Hematopoietic multipotent progenitor cell (in vitro differentiated cells): ENCODE results near the gene CCDC127. TPM values are rescaled to one million over a fixed set of nuclear protein-coding genes. Genes with fewer than 3 reads are reported as not detected.
"Not testable (repeated sequence)": the region's sequence is repeated elsewhere in the genome, so short reads cannot be mapped to it uniquely, and the experiment has no call there.

ENCODE experiments used
- DNase-seq, 3 donors: peaks; one replicate each; pipeline ENCODE4 v3.0.0-alpha.2; 2011 to 2015; ENCODE audit warnings: low read depth in 2 of 3, low spot score in 2 of 3
- total RNA-seq: library from RNA; depleted of rRNA; stranded (reverse); fragments of >200 nt; gene quantifications from one replicate; pipeline ENCODE4 v1.2.3, GENCODE V29; 2012

The CCDC127 gene
- total RNA-seq, 1 donor = 3.2 TPM

GRCh38 chr5:204966-205670 lies 12.8 kb downstream of the CCDC127 start:
- no peak for DNase-seq

GRCh38 chr5:204462-204861 lies 13.5 kb downstream of the CCDC127 start:
- DNase-seq = no peak

- DNase-seq = no peak
Observed at GRCh38 chr5:204001-204400, 14.0 kb downstream of the CCDC127 start.

- DNase-seq = no peak
Observed at GRCh38 chr5:203246-203930, 14.6 kb downstream of the CCDC127 start.

- DNase-seq = no peak
Observed at GRCh38 chr5:201672-202071, 16.3 kb downstream of the CCDC127 start.

GRCh38 chr5:200985-201384 lies 17.0 kb downstream of the CCDC127 start:
- DNase-seq = no peak

- no peak for DNase-seq
Observed at GRCh38 chr5:199950-200645, 17.9 kb downstream of the CCDC127 start.

GRCh38 chr5:199197-199949 lies 18.6 kb downstream of the CCDC127 start:
- DNase-seq = no peak

GRCh38 chr5:198516-199196 lies 19.3 kb downstream of the CCDC127 start:
- no peak for DNase-seq

GRCh38 chr5:197892-198489 lies 20.0 kb downstream of the CCDC127 start:
- DNase-seq = no peak

GRCh38 chr5:197031-197430 lies 20.9 kb downstream of the CCDC127 start:
- DNase-seq = not testable (repeated sequence)

- DNase-seq = no peak
Observed at GRCh38 chr5:196350-196749, 21.6 kb downstream of the CCDC127 start.

GRCh38 chr5:195401-196160 lies 22.4 kb downstream of the CCDC127 start:
- no peak for DNase-seq

- no peak for DNase-seq
Observed at GRCh38 chr5:194603-195209, 23.2 kb downstream of the CCDC127 start.

- DNase-seq = no peak
Observed at GRCh38 chr5:194102-194501, 23.9 kb downstream of the CCDC127 start.

- DNase-seq = no peak
Observed at GRCh38 chr5:192970-193831, 24.8 kb downstream of the CCDC127 start.

- DNase-seq = no peak
Observed at GRCh38 chr5:192691-192969, 25.3 kb downstream of the CCDC127 start.

GRCh38 chr5:191949-192690 lies 25.8 kb downstream of the CCDC127 start:
- no peak for DNase-seq
